GM12892 (cell line): Measurements from ENCODE around the gene CCNK.

ENCODE experiments used
- POLR2A ChIP-seq: IDR thresholded peaks from 2 replicates; pipeline ENCODE4 v1.6.1; 2011; ENCODE audit warnings: low read depth, low read length, control low read depth
- POLR2AphosphoS5 ChIP-seq: IDR thresholded peaks from 2 replicates; pipeline ENCODE4 v1.6.1; 2011; ENCODE audit warnings: low read depth, low read length, control low read depth
- TAF1 ChIP-seq: IDR thresholded peaks from 2 replicates; pipeline ENCODE4 v1.6.1; 2011; ENCODE audit warnings: low read depth, mild to moderate bottlenecking, control low read depth, low read length, borderline replicate concordance

DNA sequence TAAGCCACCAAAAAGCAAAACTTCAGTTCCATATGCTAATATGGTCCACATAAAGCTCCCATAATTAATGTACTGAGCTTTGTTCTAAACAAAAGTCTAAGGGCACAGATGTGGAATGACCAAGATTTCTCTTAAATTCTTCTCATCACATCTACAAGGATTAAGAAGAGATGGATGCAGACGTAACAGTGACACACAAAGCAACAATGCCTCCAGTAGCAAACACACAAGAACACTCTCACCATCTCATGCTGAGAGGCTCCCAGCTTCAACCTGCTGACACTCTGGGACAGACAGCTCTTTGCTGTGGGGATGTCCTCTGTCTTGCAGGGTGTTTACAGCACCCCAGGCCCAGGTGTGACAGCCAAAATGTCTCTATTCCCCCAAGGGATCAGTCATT, 48.7 kb upstream of the CCNK start:
- TF ChIP-seq POLR2AphosphoS5 (no peak), POLR2A (no peak), TAF1 (no peak)
